ENCODE data around the gene ZSWIM1.
"Not testable (repeated sequence)": the region's sequence is repeated elsewhere in the genome, so short reads cannot be mapped to it uniquely, and the experiment has no call there.

ZSWIM1 gene

DNA sequence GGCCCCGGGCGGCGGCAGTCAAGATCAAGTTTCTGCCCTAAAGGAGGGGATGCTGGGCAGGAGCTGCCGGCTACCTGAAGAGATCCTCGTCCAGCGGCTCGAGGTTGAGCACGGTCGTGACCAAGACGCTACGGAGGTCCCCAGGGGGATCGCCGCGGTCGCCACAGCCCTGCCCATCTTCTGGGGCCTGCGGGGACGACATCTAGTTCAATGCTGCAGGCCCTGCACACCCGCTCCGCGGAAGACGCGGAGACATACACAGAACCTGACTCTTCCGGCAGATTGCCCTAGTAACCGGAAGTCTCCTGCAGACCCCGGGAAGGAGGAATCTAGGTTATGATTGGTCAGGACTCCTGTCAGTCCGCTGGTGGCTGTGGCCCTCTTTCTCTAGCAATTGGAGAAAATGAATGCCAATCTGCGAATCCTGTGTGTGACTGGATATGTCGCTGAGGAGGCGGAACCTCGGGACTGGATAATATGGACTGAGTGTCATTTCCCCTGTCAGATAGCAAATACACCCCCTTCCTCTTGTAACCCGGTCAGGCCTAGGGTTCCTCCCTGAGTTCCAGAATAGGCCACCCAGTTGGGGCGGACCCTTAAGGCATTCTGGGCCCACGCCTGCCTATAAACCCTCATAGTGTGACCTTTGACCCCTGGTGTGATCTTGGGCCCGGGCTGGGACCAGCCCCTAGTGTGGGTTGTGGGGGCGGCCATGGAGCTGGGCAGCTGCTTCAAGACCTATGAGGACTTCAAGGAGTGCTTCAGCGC, 23.7 kb upstream of the ZSWIM1 start, which contains the start of the genes ACOT8 and ZSWIM3:
TSS of gene ACOT8 (minus strand) at position 279 of the 768 bp plus-strand sequence. CDS start at position 202, 77 bp downstream.
TSS of gene ZSWIM3 (plus strand) at position 501 of the 768 bp plus-strand sequence. CDS start at position 713, 212 bp downstream.
- peak; percentile 100 for DNase-seq (ENCODE audit: low read depth)

GRCh38 chr20:45857882-45858216, 23.2 kb upstream of the ZSWIM1 start:
- DNase-seq (ENCODE audit: low read depth): no peak

DNA sequence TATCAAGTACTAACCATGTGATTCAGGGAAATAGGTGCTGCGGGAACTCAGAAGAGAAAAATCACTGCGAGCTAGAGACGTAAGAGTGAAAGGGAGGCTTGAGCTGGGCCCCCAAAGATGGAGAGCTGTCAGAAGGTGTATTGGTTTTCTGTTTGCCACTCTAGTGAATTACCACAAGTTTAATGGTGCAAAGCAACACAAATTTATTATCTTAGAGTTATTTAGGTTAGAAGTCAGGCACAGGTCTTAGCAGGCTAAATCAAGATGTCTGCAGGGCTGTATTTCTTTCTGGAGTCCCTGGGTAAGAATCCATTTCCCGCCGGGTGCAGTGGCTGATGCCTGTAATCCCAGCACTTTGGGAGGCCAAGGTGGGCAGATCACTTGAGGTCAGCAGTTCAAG, 21.1 kb upstream of the ZSWIM1 start:
- DNase-seq (ENCODE audit: low read depth): no peak

DNA sequence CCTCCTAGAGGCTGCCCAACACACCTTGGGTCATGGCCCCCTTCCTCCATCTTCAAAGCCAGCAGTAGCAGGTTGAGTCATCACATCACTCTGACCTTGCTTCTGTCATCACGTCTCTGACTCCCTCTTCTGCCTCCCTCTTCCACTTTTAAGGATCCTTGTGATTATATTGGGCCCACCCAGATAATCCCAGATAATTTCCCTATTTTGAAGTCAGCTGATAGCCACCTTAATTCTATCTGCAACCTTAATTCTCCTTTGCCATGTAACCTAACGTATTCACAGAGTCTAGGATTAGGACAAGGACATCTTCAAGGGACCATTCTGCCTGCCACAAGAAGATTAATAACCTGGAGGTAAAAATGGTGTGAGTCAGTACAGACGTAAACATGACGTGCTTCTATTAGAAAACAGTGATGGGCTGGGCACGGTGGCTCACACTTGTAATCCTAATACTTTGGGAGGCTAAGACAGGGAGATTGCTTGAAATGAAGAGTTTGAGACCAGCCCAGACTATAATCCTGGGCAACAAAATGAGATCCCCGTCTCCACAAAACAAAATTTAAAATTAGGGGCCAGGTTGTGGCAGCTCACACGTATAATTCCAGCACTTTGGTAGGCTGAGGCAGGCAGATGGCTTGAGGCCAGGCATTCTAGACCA, 20.3 kb upstream of the ZSWIM1 start:
- DNase-seq (ENCODE audit: low read depth): no peak

DNA sequence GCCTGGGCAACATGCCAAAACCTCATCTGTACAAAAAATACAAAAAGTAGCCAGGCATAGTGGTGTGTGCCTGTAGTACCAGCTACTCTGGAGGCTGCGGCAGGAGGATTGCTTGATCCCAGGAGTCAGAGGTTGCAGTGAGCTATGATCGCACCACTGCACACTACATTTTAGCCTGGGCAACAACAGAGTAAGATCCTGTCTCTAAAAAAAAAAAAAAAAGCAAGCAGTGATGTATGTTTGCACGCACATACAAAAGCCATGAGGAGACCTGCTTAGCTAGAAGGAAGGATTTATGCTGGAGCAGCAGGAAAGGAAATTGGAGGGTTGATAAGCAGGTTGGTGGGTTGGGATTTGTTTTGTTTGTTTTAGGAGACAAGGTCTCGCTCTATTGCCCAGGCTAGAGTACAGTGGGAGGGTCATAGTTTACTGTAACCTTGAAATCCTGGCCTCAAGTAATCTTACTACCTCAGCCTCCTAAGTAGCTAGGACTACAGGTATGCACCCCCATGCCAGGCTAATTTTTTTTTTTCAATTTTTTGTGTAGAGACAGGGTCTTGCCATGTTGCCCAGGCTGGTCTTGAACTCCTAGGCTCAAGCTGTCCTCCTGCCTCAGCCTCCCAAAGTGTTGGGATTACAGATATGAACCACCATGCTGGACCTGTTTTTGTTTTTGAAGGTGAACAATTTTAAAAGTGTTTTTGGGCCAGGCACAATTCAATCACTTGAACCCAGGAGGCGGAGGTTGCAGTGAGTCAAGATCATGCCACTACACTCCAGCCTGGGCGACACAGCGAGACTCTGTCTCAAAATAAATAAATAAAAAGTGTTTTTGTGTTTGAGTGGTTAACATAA, 19.6 kb upstream of the ZSWIM1 start:
- DNase-seq (ENCODE audit: low read depth): no peak

GRCh38 chr20:45863543-45864470, 17.2 kb upstream of the ZSWIM1 start:
- no peak for DNase-seq (ENCODE audit: low read depth)

GRCh38 chr20:45866454-45866853, 14.6 kb upstream of the ZSWIM1 start:
- no peak for DNase-seq (ENCODE audit: low read depth)

DNA sequence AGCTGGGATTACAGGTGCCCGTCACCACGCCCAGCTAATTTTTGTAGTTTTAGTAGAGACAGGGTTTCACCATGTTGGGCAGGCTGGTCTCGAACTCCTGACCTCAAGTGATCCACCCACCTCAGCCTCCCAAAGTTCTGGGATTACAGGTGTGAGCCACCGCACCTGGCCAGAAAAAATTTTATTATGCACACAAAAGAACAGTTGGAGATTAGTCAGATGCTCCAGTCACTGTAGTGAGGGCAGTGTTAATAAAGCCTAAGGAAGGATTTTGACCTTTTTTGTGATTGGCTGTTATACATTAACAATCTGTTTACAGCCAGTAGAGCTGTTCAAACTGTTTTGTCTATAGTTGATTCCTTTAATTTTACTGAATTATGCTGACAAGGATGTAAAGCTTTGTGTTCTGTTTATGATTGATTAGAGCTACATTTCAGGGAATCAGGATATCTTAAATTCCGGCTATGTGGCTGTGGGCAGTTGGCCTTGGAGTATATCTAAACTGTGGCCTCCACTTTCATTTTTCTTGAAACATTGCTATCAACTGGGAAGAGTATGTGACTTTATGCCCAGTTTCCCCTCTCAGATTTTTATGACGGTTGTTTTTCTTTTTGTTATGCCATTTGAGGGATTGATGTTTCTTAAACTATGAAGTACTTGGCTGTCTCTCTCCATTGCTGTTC, 13.8 kb upstream of the ZSWIM1 start:
- no peak for DNase-seq (ENCODE audit: low read depth)

DNA sequence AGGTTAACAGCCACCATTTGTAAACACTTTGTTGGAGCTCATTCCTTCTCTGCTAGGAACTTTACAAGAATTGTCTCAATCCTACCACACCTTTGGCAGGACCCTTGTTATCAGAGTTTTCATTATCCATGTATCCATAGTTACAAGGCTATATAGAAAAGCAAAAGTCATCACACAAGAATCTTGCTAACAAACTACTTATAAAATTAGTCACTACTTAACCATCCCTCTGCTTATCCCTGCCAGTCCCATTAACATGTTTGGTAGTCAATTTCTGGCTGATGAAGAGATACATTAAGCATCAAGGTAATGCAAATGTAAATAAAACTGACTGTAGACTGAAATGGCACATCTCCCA, 13.2 kb upstream of the ZSWIM1 start:
- DNase-seq (ENCODE audit: low read depth): no peak

DNA sequence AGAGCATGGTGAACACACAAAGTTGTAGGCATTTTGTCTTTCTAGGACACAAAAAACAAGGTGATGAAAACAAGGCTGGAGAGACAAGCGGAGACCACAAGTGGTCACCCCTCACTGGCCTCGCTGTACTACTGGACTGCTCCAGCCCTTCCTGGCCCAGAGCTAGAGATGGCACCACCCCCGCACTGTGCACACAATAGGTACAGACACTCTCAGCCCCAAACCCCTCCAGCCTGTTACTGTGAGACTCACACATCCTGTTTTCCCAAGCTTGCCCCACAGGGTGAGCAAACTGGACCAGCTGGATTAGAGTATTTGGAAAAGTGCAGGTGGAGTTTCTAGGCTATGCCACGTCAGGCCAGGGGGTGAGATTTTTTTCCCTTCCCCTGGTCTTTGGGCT, 8.4 kb upstream of the ZSWIM1 start:
- DNase-seq (ENCODE audit: low read depth): no peak

DNA sequence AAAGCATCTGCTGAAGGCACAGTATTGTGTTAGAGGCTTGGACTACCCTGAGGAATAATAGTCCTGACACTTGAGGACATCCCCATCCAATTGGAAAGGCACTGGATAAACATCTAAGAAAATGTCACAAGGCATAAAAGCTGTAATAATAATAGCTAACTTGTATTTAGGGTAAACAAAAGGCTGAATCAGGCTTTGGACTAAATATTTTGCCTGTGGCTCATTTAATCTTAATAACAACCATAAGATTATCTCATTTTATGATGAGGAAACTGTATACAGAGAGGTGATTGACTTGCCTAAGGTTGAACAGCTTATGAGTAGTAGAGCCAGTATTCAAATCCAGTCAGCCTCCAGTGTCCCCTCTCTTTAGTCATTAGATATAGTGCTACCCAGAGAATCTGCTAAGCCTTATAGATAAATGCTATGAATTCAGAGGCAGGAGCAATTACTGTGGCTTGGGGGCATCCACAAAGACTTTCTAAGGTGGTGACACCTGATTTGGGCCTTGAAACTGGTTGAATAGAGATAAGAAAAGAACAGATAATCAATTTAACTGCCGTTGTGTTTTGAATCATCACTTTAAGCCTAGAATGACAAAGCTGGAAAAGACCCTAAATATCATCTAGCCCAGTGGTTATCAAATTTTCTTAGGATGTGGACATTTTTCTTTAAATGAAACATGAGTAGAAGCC, 7.5 kb upstream of the ZSWIM1 start:
- no peak for DNase-seq (ENCODE audit: low read depth)

DNA sequence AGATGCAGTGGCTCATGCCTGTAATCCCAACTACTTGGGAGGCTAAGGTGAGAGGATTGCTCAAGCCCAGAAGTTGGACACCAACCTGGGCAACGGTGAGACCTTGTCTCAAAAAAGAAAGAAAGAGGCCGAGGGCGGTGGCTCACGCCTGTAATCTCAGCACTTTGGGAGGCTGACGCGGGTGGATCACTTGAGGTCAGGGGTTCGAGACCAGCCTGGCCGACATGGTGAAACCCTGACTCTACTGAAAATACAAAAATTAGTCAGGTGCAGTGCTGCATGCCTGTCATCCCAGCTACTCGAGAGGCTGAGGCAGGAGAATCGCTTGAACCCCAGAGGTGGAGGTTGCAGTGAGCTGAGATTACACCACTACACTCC, 6.9 kb upstream of the ZSWIM1 start:
- DNase-seq (ENCODE audit: low read depth): not testable (repeated sequence)

DNA sequence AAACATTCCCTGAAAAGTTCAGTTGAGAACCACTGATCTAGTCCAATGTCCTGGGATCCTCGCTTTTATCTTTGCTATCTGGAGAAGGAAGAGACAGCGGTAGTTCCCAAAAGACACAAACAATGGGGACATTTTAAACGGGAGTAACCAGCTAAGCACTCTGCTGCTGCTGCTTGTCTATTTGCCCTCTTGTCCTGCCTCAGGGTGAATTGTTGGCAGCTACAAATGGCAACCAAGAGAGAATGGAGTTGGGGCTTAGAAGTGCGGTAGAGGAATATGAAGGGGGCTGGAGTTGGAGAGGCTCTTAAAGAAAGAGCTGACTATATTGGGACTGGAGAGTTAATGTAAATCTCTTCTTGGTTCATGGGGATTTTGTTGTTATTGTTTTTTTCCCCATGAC, 6.5 kb upstream of the ZSWIM1 start:
- no peak for DNase-seq (ENCODE audit: low read depth)

- no peak for DNase-seq (ENCODE audit: low read depth)
Measured at GRCh38 chr20:45878076-45878761, 2.8 kb upstream of the ZSWIM1 start.

DNA sequence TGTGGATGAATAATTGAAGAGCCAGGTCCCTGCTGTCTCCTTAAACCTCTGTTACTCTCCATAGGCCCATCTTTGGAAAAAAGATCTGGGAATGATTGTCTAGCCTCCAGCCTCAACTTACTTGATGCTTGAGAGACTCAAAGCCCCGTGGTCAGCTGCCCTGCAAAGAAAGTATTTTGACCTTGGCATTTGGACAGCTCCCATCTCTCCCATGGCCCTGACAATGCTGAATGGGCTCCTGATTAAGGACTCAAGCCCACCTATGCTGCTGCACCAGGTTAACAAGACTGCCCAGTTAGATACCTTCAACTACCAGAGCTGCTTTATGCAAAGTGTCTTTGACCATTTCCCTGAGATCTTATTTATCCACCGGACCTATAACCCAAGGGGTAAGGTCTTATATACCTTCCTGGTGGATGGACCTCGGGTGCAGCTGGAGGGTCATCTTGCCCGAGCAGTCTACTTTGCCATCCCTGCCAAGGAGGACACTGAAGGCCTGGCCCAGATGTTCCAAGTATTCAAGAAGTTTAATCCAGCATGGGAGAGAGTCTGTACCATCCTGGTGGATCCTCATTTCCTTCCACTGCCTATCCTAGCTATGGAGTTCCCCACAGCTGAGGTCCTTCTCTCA, 1.6 kb downstream of the ZSWIM1 start:
- DNase-seq (ENCODE audit: low read depth): no peak

GRCh38 chr20:45883100-45883469, 2.1 kb downstream of the ZSWIM1 start:
- no peak for DNase-seq (ENCODE audit: low read depth)

- no peak for DNase-seq (ENCODE audit: low read depth)
Measured at GRCh38 chr20:45886590-45887345, 5.7 kb downstream of the ZSWIM1 start.

DNA sequence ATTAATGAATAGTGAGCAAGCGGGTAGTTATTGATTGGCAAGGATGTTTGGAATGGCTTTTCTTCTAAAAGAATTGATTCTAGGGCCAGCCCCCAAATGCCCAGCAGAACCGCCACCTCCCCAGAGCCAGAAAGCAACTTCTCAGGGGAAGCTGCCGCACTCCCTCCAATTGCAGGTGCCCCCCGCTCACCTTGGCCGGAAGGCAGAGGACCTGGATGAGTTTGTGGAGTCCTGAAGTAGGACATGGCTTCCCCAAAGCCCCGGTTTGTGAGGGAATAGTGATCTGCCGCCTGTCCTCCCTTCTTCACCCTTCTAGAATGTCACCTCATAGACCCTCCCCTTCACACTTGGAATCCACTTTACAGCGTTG, 6.3 kb downstream of the ZSWIM1 start, which contains the start of gene SPATA25:
TSS of gene SPATA25 (minus strand) at position 277 of the 370 bp plus-strand sequence. CDS start at position 245, 32 bp downstream.
- DNase-seq (ENCODE audit: low read depth): no peak

- DNase-seq (ENCODE audit: low read depth): no peak
Measured at GRCh38 chr20:45888681-45889080, 7.7 kb downstream of the ZSWIM1 start.
